Measurements from ENCODE around the gene HEXIM1. TPM values are rescaled to one million over a fixed set of nuclear protein-coding genes. Genes with fewer than 3 reads are reported as not detected.
"Not testable (repeated sequence)": the region's sequence is repeated elsewhere in the genome, so short reads cannot be mapped to it uniquely, and the experiment has no call there.

Gene HEXIM1
- total and polyA plus RNA-seq, 10 donors, result 12.9 to 43.1 (median 26.7) TPM

DNA sequence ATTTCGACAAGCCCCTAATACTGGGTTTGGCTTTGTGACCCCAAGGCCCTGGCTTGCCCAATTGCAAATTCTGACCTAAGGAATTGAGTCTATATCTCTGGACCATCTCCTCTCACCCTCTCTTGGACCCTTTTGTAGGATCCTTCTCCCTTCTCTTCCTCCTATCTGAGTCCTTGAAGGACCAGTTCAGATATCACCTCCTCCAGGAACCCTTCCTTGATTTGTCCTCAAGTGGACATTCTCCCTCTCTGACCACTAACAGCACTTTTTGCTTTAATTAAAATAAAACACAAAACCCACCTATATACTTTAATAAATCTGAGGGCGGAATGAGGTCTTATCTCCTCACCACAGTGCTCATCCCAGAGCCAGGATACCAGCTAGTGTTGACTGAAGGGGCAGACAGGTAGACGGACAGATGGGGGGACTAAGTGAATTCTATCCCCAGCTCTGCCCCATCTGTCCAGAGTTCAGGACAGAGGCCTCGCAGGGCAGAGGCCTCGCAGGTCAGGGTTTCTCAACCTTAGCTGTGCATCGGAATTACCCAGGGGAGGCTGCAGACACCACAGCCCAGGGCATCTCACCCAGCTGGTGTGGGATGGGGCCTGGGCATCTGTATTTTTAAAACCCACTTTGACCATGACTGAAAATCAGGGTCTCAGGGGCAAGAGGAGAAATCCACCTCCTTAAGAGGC is 25.1 kb upstream of the HEXIM1 start:
- TF ChIP-seq, protein P1, sequence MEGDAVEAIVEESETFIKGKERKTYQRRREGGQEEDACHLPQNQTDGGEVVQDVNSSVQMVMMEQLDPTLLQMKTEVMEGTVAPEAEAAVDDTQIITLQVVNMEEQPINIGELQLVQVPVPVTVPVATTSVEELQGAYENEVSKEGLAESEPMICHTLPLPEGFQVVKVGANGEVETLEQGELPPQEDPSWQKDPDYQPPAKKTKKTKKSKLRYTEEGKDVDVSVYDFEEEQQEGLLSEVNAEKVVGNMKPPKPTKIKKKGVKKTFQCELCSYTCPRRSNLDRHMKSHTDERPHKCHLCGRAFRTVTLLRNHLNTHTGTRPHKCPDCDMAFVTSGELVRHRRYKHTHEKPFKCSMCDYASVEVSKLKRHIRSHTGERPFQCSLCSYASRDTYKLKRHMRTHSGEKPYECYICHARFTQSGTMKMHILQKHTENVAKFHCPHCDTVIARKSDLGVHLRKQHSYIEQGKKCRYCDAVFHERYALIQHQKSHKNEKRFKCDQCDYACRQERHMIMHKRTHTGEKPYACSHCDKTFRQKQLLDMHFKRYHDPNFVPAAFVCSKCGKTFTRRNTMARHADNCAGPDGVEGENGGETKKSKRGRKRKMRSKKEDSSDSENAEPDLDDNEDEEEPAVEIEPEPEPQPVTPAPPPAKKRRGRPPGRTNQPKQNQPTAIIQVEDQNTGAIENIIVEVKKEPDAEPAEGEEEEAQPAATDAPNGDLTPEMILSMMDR (IDR thresholded peaks at IDR 0.05 in 8 of 11, conservative IDR thresholded peaks at IDR 0.05 in 3 of 11), result no peak
- TF ChIP-seq POLR2A (IDR thresholded peaks at IDR 0.05) (no peak), POLR2AphosphoS5 (IDR thresholded peaks at IDR 0.05) (no peak)
- 79 to 96% (median 88%) methylated on average over 6 of the region's 6 CpGs for WGBS, 5 donors

DNA sequence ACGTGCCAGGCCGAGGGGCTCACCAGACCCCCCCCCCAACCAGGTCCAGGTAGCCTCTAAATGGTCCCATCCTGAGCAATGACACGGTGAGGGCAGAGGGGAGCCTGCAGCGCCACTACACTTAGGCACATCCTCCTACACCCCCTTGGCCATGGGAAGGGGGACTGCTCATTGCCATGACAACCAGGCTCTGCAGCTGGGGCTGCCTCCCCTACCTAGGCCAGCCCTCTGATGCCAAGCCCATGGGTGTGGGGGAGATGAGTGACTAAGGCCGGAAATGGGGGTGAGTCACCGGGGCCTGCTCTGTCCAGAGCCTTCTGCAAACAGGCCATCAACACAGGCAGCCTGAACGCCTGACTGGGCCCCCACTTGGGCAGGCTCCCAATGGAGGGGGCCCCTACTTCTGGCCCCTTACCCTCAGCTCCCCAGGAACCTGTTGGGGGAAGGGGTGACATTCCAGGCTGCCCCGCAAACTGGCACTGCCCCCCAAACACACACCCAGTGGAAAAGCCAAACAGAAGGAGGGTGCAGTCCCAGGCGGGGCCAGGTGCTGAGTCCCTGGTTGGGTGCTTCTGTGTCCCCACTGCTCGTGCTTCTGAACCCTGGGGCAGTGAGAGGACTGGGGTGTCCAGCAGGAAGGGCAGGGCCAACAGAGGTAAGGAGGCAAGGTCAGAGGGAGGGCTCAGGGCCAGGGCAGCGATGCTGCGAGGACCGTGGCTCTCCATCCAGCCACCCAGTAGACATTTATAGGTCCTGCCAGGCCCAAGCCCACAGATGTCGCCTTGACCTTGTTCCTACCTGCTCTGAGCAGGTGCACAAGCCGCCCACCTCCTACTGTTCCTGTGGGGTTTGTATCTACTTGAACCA is 24.1 kb upstream of the HEXIM1 start:
- 66 to 84% (median 71%) methylated on average over 12 to 15 of the region's 15 CpGs for WGBS, 5 donors
- H3K36me3 ChIP-seq, result no peaks in the 10 kb centered on the region
- DNase-seq, result no peak
- TF ChIP-seq POLR2AphosphoS5 (IDR thresholded peaks at IDR 0.05), result peak in 1 of 3 donors; percentile 15
- TF ChIP-seq, protein P1 (IDR thresholded peaks at IDR 0.05 in 8 of 11, conservative IDR thresholded peaks at IDR 0.05 in 3 of 11), result no peak
- no peaks in the 10 kb centered on the region for H3K9me3 ChIP-seq
- intact Hi-C loops (cut with DNase I; ENCODE audit: low total_unique reads), result no loop called here
- H3K4me3 ChIP-seq, result no peak overlapping the region
- peaks cover 0 to 14% (median 4%) of the 10 kb centered on the region in 7 donors for H3K27me3 ChIP-seq (replicated peaks in 1 of 7)
- peaks cover 0 to 41% (median 10%) of the 10 kb centered on the region in 6 donors for H3K4me1 ChIP-seq
- peak overlapping the region in 2 of 8 donors; percentile 14 to 35 for H3K27ac ChIP-seq

More for the DNA sequence above, 25.1 kb upstream of the HEXIM1 start:
- intact Hi-C loops (cut with DNase I; ENCODE audit: low total_unique reads), result no loop called here
- Histone ChIP-seq H3K4me3 (no peak overlapping the region), H3K36me3 (peaks cover 0 to under 1% (median 0%) of the 10 kb centered on the region in 6 donors), H3K9me3 (no peaks in the 10 kb centered on the region), H3K27me3 (replicated peaks in 1 of 7) (peaks cover 0 to 14% (median 4%) of the 10 kb centered on the region in 7 donors), H3K27ac (no peak overlapping the region), H3K4me1 (peaks cover 0 to 33% (median 7%) of the 10 kb centered on the region in 6 donors)
- DNase-seq, result no peak

DNA sequence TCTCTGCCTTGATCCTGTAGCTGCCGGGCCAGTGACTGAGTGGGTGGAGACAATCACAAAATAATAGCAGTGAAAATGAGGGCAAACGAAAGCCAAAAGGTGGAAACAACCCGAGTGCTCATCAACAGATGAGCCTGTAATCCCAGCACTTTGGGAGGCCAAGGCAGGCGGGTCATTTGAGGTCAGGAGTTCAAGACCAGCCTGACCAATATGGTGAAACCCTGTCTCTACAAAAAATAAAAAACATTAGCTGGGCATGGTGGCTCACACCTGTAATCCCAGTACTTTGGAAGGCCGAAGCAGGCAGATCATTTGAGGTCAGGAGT is 23.5 kb upstream of the HEXIM1 start:
- WGBS, 5 donors, result 65 to 87% (median 76%) methylated on average over 5 of the region's 5 CpGs
- intact Hi-C loops (cut with DNase I; ENCODE audit: low total_unique reads), result not testable (repeated sequence)

DNA sequence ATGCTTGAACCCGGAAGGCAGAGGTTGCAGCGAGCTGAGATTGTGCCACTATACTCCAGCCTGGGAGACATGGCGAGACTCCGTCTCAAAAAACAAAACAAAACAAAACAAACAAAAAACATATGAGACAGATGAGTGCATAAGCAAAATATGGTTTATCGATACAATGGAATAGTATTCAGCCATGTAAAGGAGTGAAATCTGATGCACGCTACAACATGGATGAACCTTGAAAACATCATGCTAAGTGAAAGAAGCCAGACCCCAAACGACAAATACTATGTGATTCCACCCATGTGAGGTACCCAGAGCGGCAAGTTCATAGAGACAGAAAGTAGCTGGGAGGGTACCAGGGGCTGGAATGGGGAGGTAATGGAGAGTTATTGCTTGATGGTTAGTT is 22.8 kb upstream of the HEXIM1 start:
- WGBS, 5 donors, result 94 to 97% (median 96%) methylated on average over 8 of the region's 8 CpGs
- TF ChIP-seq, protein P1 (IDR thresholded peaks at IDR 0.05 in 8 of 11, conservative IDR thresholded peaks at IDR 0.05 in 3 of 11), result no peak
- no peak for TF ChIP-seq POLR2A (IDR thresholded peaks at IDR 0.05)
- TF ChIP-seq POLR2AphosphoS5 (IDR thresholded peaks at IDR 0.05), result no peak
- DNase-seq, result no peak
- intact Hi-C loops (cut with DNase I; ENCODE audit: low total_unique reads), result no loop called here
- peaks cover 0 to 10% (median 4%) of the 10 kb centered on the region in 7 donors for H3K27me3 ChIP-seq (replicated peaks in 1 of 7)
- H3K4me1 ChIP-seq, result peaks cover 0 to 55% (median 17%) of the 10 kb centered on the region in 6 donors
- H3K27ac ChIP-seq, result no peak overlapping the region
- H3K4me3 ChIP-seq, result no peak overlapping the region
- no peaks in the 10 kb centered on the region for H3K9me3 ChIP-seq
- H3K36me3 ChIP-seq, result no peaks in the 10 kb centered on the region

More for the DNA sequence above, 23.5 kb upstream of the HEXIM1 start:
- H3K36me3 ChIP-seq, H3K9me3 ChIP-seq, H3K4me3 ChIP-seq, DNase-seq: not testable (repeated sequence)
- Histone ChIP-seq H3K4me1 (peaks cover 0 to 47% (median 13%) of the 10 kb centered on the region in 6 donors), H3K27ac (peak overlapping the region in 1 of 8 donors; percentile 35), H3K27me3 (replicated peaks in 1 of 7) (peaks cover 0 to 14% (median 4%) of the 10 kb centered on the region in 7 donors)
